HepG2 (cell line): Measurements from ENCODE around the gene ACADSB.

ENCODE experiments used
- ATF4 ChIP-seq, 2 experiments: fragments of 450-650 bp in 1 of 2; sonication (generic) in 1 of 2; formaldehyde crosslinking; IDR thresholded peaks; 2 replicates each; pipeline versions ENCODE4 v1.5.0 to v1.8.0; 2020 to 2022; ENCODE audit warnings: mild to moderate bottlenecking in 1 of 2, missing genetic modification reagents in 1 of 2
- CTCF ChIP-seq: sonication (generic); formaldehyde crosslinking; IDR thresholded peaks from 2 replicates; pipeline ENCODE4 v1.5.0; 2020; ENCODE audit warnings: mild to moderate bottlenecking, missing genetic modification reagents, moderate library complexity
- ELK4 ChIP-seq: sonication (generic); formaldehyde crosslinking; IDR thresholded peaks from 2 replicates; pipeline ENCODE4 v1.9.0; 2021; ENCODE audit warnings: missing genetic modification reagents, borderline replicate concordance
- ETV6 ChIP-seq: sonication (generic); formaldehyde crosslinking; conservative IDR thresholded peaks from 2 replicates; pipeline ENCODE4 v1.4.0; 2020; ENCODE audit warnings: missing genetic modification reagents
- HDAC6 ChIP-seq: fragments of 200-600 bp; sonication (generic); IDR thresholded peaks from 2 replicates; pipeline ENCODE4 v1.7.0; 2017; ENCODE audit warnings: mild to moderate bottlenecking, antibody characterized with exemption, low read length, low read depth
- PRDM10 ChIP-seq: sonication (generic); formaldehyde crosslinking; IDR thresholded peaks from 2 replicates; pipeline ENCODE4 v1.4.0; 2020; ENCODE audit warnings: low read depth, missing genetic modification reagents
- RAD51 ChIP-seq: fragments of 450-650 bp; IDR thresholded peaks from 2 replicates; pipeline ENCODE4 v1.6.1; 2016; ENCODE audit warnings: borderline replicate concordance
- RNF219 ChIP-seq: sonication (generic); formaldehyde crosslinking; IDR thresholded peaks from 2 replicates; pipeline ENCODE4 v1.5.0; 2020; ENCODE audit warnings: mild to moderate bottlenecking, missing genetic modification reagents
- YY1 ChIP-seq: IDR thresholded peaks from 2 replicates; pipeline ENCODE4 v1.6.1; 2011; ENCODE audit warnings: low read length, low read depth, moderate library complexity, mild to moderate bottlenecking; ENCODE audit not compliant: insufficient read depth, insufficient replicate concordance
- ZBTB40 ChIP-seq, 2 experiments: fragments of 450-650 bp in 1 of 2; sonication (generic) in 1 of 2; formaldehyde crosslinking in 1 of 2; IDR thresholded peaks; 2 replicates each; pipeline versions ENCODE4 v1.6.1 to v1.8.0; 2016 to 2022; ENCODE audit warnings: antibody characterized with exemption in 1 of 2, mild to moderate bottlenecking in 1 of 2, missing genetic modification reagents in 1 of 2
- ZSCAN29 ChIP-seq: sonication (generic); formaldehyde crosslinking; conservative IDR thresholded peaks from 2 replicates; pipeline ENCODE4 v1.4.0; 2020; ENCODE audit warnings: mild to moderate bottlenecking, missing genetic modification reagents
- ZSCAN31 ChIP-seq: sonication (generic); formaldehyde crosslinking; IDR thresholded peaks from 2 replicates; pipeline ENCODE4 v1.5.0; 2020; ENCODE audit warnings: low read depth, mild to moderate bottlenecking, missing genetic modification reagents
- ZZZ3 ChIP-seq: sonication (generic); formaldehyde crosslinking; IDR thresholded peaks from 2 replicates; pipeline ENCODE4 v1.4.0; 2020; ENCODE audit warnings: missing genetic modification reagents, mild to moderate bottlenecking, borderline replicate concordance

- no peak for TF ChIP-seq CTCF (CRISPR knock-in tag)
- no peak for TF ChIP-seq RNF219 (CRISPR knock-in tag)
- TF ChIP-seq ZBTB40 (IDR thresholded peaks at IDR 0.05) = no peak
- TF ChIP-seq ZBTB40 (CRISPR knock-in tag; IDR thresholded peaks at IDR 0.05) = no peak
- no peak for TF ChIP-seq ZZZ3 (CRISPR knock-in tag)
- no peak for TF ChIP-seq ZSCAN29 (CRISPR knock-in tag)
- TF ChIP-seq ATF4 (CRISPR knock-in tag; IDR thresholded peaks at IDR 0.05) = no peak
- TF ChIP-seq ELK4 = no peak
- TF ChIP-seq ETV6 (CRISPR knock-in tag) = no peak
- TF ChIP-seq PRDM10 (CRISPR knock-in tag) = no peak
- TF ChIP-seq RAD51 = no peak
- TF ChIP-seq YY1 = no peak
- no peak for TF ChIP-seq HDAC6
- TF ChIP-seq ZSCAN31 (CRISPR knock-in tag) = no peak
Observed at GRCh38 chr10:123103944-123104343, 95.1 kb downstream of the ACADSB start.
